Gastroesophageal sphincter (tissue), 4 donors: ENCODE measurements around the gene THADA. TPM values are rescaled to one million over a fixed set of nuclear protein-coding genes. Genes with fewer than 3 reads are reported as not detected.

Source experiments
- ATAC-seq: fragments of 150-250 bp; one replicate; pipeline ENCODE4 v1.9.1; 2016; ENCODE audit warnings: mild to moderate bottlenecking, moderate library complexity
- H3K27ac ChIP-seq, 4 donors: fragments of 200-600 bp; sonication (generic) in 3 of 4; 1 replicate in 3 of 4; 2 replicates in 1 of 4; pipeline ENCODE4 v1.5.1; 2016 to 2019
- H3K27me3 ChIP-seq: fragments of 200-600 bp; sonication (generic); one replicate; pipeline ENCODE4 v1.5.1; 2019
- H3K36me3 ChIP-seq, 2 donors: fragments of 200-600 bp; sonication (generic); one replicate each; pipeline ENCODE4 v1.5.1; 2019; ENCODE audit warnings: control low read depth in 1 of 2
- H3K4me1 ChIP-seq, 3 donors: fragments of 200-600 bp; sonication (generic); 1 replicate in 2 of 3; 2 replicates in 1 of 3; pipeline ENCODE4 v1.5.1; 2016 to 2019; ENCODE audit warnings: control low read depth in 2 of 3
- H3K4me3 ChIP-seq, 2 donors: fragments of 200-600 bp; sonication (generic); one replicate each; pipeline ENCODE4 v1.5.1; 2019; ENCODE audit warnings: mild to moderate bottlenecking in 1 of 2, moderate library complexity in 1 of 2
- H3K9me3 ChIP-seq, 3 donors: fragments of 200-600 bp; sonication (generic); one replicate each; pipeline ENCODE4 v1.5.1; 2017 to 2019; ENCODE audit warnings: control low read depth in 2 of 3
- CTCF ChIP-seq, 4 experiments: fragments of 200-600 bp in 2 of 4; fragments of 450-650 bp in 2 of 4; sonication (generic) in 1 of 4; IDR thresholded peaks; one replicate each; pipeline ENCODE4 v1.5.1; 2017 to 2019; ENCODE audit warnings: antibody characterized with exemption in 4 of 4, mild to moderate bottlenecking in 2 of 4, moderate library complexity in 2 of 4
- EP300 ChIP-seq: sonication (generic); formaldehyde crosslinking; IDR thresholded peaks from one replicate; pipeline ENCODE4 v1.6.1; 2017; ENCODE audit warnings: antibody characterized with exemption, mild to moderate bottlenecking
- POLR2A ChIP-seq, 2 donors: fragments of 450-650 bp; IDR thresholded peaks; one replicate each; pipeline ENCODE4 v1.6.1; 2017; ENCODE audit warnings: antibody characterized with exemption in 2 of 2, mild to moderate bottlenecking in 2 of 2, moderate library complexity in 1 of 2
- POLR2AphosphoS5 ChIP-seq: sonication (generic); formaldehyde crosslinking; IDR thresholded peaks from one replicate; pipeline ENCODE4 v1.6.1; 2017; ENCODE audit warnings: antibody characterized with exemption
- WGBS, 2 donors: methylation state at CpG; one replicate each; pipeline ENCODE4 v1.1.5; 2018; ENCODE audit warnings: low coverage in 1 of 2; 5-methylcytosine and 5-hydroxymethylcytosine counted together
- total RNA-seq, 4 donors: library from RNA; depleted of rRNA; stranded (reverse); fragments of >200 nt; gene quantifications; one replicate each; pipeline ENCODE4 v1.1.0, GENCODE V29; 2016

The THADA gene
- total RNA-seq, 4 donors from 2014 or later: 19.7 to 34.4 (median 22.3) TPM

- no peak for ATAC-seq
Measured at GRCh38 chr2:43218155-43218701, 377.6 kb downstream of the THADA start.

GRCh38 chr2:43217228-43218154, 378.3 kb downstream of the THADA start:
- no peaks in the 10 kb centered on the region for H3K27me3 ChIP-seq
- H3K27ac ChIP-seq: peak overlapping the region; percentile 96 to 99 (median 98)
- no peak for ATAC-seq
- H3K36me3 ChIP-seq: no peaks in the 10 kb centered on the region
- H3K9me3 ChIP-seq: no peaks in the 10 kb centered on the region
- peak overlapping the region in 1 of 2 donors; percentile 90 for H3K4me3 ChIP-seq
- WGBS, 2 donors: 81 to 83% methylated on average over 1 to 2 of the region's 11 CpGs
- TF ChIP-seq EP300 (no peak), POLR2A (IDR thresholded peaks at IDR 0.05) (no peak), POLR2AphosphoS5 (no peak), CTCF (IDR thresholded peaks at IDR 0.05) (no peak)
- H3K4me1 ChIP-seq: peaks cover 5 to 62% (median 38%) of the 10 kb centered on the region in 3 donors

More at GRCh38 chr2:43218155-43218701, 377.6 kb downstream of the THADA start:
- H3K4me3 ChIP-seq: peak overlapping the region in 1 of 2 donors; percentile 90
- peaks cover 0 to 4% of the 10 kb centered on the region in 2 donors for H3K36me3 ChIP-seq
- 0 to 2% methylated on average over 7 to 8 of the region's 13 CpGs for WGBS, 2 donors
- H3K27ac ChIP-seq: peak overlapping the region; percentile 96 to 99 (median 98)
- TF ChIP-seq POLR2A (IDR thresholded peaks at IDR 0.05) (no peak), CTCF (IDR thresholded peaks at IDR 0.05) (peak in 3 of 4 experiments; percentile 10 to 28 (median 26))
- H3K4me1 ChIP-seq: peaks cover 5 to 70% (median 38%) of the 10 kb centered on the region in 3 donors
- H3K9me3 ChIP-seq: no peaks in the 10 kb centered on the region
- H3K27me3 ChIP-seq: no peaks in the 10 kb centered on the region

- Histone ChIP-seq H3K4me3 (no peak overlapping the region), H3K27me3 (no peaks in the 10 kb centered on the region), H3K36me3 (no peaks in the 10 kb centered on the region), H3K27ac (peak overlapping the region in 2 of 4 donors; percentile 43 to 99), H3K4me1 (peaks cover 5 to 54% (median 38%) of the 10 kb centered on the region in 3 donors), H3K9me3 (no peaks in the 10 kb centered on the region)
- ATAC-seq: no peak
- WGBS, 2 donors: 85 to 87% methylated on average over 7 to 8 of the region's 8 CpGs
- TF ChIP-seq EP300: no peak
- TF ChIP-seq POLR2A (IDR thresholded peaks at IDR 0.05): no peak
- TF ChIP-seq POLR2AphosphoS5: no peak
- no peak for TF ChIP-seq CTCF (IDR thresholded peaks at IDR 0.05)
Measured at GRCh38 chr2:43216629-43217028, 379.2 kb downstream of the THADA start.

DNA sequence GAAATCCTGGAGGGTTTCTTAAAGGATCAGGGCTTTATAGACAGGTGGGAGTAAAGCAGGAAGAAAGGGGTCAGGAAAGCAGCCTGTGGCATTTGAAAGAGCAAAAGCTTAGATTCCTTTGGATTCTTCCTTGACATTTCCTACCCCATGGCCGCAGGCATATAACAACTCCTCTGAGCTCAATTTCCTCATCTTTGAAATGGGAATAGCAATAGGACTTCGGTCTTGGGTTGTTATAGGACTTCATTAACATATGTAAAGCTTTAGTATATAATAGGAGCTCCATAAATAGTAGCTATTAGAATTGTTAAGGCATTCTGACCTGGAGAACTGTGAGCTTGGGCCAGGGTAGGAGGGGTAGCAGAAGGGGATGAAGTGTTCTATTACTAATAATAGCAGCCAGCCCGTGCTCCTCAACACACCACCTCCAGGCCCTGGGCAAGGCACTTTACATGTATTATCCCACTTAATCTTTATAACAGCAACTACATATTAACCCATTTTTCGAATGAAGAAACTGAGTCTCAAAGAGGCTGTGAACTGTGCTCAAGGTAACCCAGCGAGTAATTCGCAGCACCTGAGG, 380.1 kb downstream of the THADA start:
- no peaks in the 10 kb centered on the region for H3K27me3 ChIP-seq
- H3K27ac ChIP-seq: peak overlapping the region in 3 of 4 donors; percentile 31 to 99 (median 43)
- 75 to 80% methylated on average over 4 to 6 of the region's 6 CpGs for WGBS, 2 donors
- ATAC-seq: no peak
- peaks cover 5 to 50% (median 32%) of the 10 kb centered on the region in 3 donors for H3K4me1 ChIP-seq
- no peaks in the 10 kb centered on the region for H3K9me3 ChIP-seq
- TF ChIP-seq EP300 (no peak), POLR2AphosphoS5 (no peak), POLR2A (IDR thresholded peaks at IDR 0.05) (no peak), CTCF (IDR thresholded peaks at IDR 0.05) (no peak)
- H3K4me3 ChIP-seq: no peak overlapping the region
- no peaks in the 10 kb centered on the region for H3K36me3 ChIP-seq
